Thymus (tissue), 11 donors: ENCODE results near the gene VPS8. TPM values are rescaled to one million over a fixed set of nuclear protein-coding genes. Genes with fewer than 3 reads are reported as not detected.

Source experiments
- DNase-seq, 9 donors: peaks; one replicate each; pipeline ENCODE4 v3.0.0-alpha.2; 2013; ENCODE audit warnings: low spot score in 9 of 9, low read depth in 6 of 9, missing footprints in 1 of 9
- H3K27ac ChIP-seq, 2 donors: one replicate each; pipeline ENCODE4 v1.5.1; 2013; ENCODE audit warnings: control low read depth in 1 of 2, low read depth in 1 of 2, low read length in 1 of 2, mild to moderate bottlenecking in 1 of 2, moderate library complexity in 1 of 2
- H3K27me3 ChIP-seq, 2 donors: one replicate each; pipeline ENCODE4 v1.5.1; 2013; ENCODE audit warnings: low read length in 1 of 2; ENCODE audit not compliant: control insufficient read depth in 2 of 2, insufficient read depth in 1 of 2
- H3K36me3 ChIP-seq, 2 donors: one replicate each; pipeline ENCODE4 v1.5.1; 2013; ENCODE audit warnings: low read length in 1 of 2, mild to moderate bottlenecking in 1 of 2, moderate library complexity in 1 of 2; ENCODE audit not compliant: control insufficient read depth in 2 of 2, insufficient read depth in 2 of 2
- H3K4me1 ChIP-seq, 2 donors: one replicate each; pipeline ENCODE4 v1.5.1; 2013; ENCODE audit warnings: low read length in 2 of 2; ENCODE audit not compliant: control insufficient read depth in 2 of 2, insufficient read depth in 2 of 2
- H3K4me3 ChIP-seq, 2 donors: one replicate each; pipeline ENCODE4 v1.5.1; 2013; ENCODE audit warnings: low read length in 2 of 2, control low read depth in 1 of 2, mild to moderate bottlenecking in 1 of 2
- H3K9me3 ChIP-seq, 2 donors: one replicate each; pipeline ENCODE4 v1.5.1; 2013; ENCODE audit warnings: low read length in 1 of 2, mild to moderate bottlenecking in 1 of 2; ENCODE audit not compliant: control insufficient read depth in 2 of 2, insufficient read depth in 1 of 2
- WGBS: extraction: QIAGEN DNeasy Blood & Tissue Kit; methylation state at CpG from one replicate; pipeline ENCODE4 v1.1.7; 2013; 5-methylcytosine and 5-hydroxymethylcytosine counted together
- polyA plus RNA-seq: library from polyadenylated mRNA; stranded (reverse); fragments of 200-250 nt; gene quantifications from one replicate; pipeline ENCODE4 v1.2.3, GENCODE V29; 2013
- total RNA-seq: library from RNA; stranded (reverse); fragments of 120-200 nt; gene quantifications from one replicate; pipeline ENCODE4 v1.2.4, GENCODE V29; 2013
- donor health status: healthy.

Gene VPS8
- total and polyA plus RNA-seq, 2 donors = 20.1 to 36.1 TPM

- Histone ChIP-seq H3K27me3 (no peaks in the 10 kb centered on the region), H3K4me1 (no peaks in the 10 kb centered on the region), H3K9me3 (no peaks in the 10 kb centered on the region), H3K4me3 (no peak overlapping the region), H3K27ac (no peak overlapping the region), H3K36me3 (no peaks in the 10 kb centered on the region)
- WGBS = 94% methylated on average over 7 of the region's 7 CpGs
- DNase-seq = no peak
Observed at GRCh38 chr3:185042312-185043050, 230.5 kb downstream of the VPS8 start.

DNA sequence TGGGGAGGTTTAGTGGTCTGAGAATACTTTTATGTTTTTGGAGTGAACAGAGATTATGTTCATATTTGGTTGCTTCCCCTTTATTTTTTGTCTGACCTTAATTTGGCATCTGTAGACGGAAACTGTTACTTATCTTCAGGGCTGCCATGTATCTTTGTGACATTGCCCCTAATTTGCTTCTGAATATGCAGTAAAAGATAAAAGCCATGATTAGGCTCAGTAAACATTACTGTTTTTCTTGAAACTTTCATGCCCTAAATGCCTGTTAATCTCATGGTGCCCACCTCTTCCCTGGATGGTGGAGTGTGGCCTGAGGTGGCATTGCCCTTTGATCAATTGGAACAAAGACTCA lies 234.2 kb downstream of the VPS8 start:
- Histone ChIP-seq H3K27me3 (no peaks in the 10 kb centered on the region), H3K36me3 (peaks cover 15 to 19% of the 10 kb centered on the region in 2 donors), H3K4me3 (no peak overlapping the region), H3K27ac (no peak overlapping the region), H3K9me3 (no peaks in the 10 kb centered on the region), H3K4me1 (no peaks in the 10 kb centered on the region)
- 98% methylated on average over 1 of the region's 1 CpG for WGBS
- DNase-seq = no peak

DNA sequence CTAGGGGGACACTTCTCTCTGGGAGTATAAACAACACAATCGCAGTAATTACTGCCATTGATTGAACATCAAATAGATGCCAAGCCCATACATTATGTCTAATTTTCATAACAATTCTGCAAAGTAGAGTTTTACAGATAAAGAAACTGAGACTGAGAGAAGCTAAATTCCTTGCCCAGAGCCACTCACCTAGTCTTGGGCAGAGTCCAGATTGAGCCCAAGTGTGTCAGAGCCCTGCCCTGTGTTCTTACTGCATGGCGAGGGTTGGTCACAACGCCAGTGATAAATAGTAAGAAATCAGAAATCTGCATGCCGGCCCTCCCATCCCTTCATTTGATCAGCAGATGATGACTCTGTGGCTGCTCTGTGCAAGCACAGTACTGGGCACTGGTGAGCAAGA lies 234.6 kb downstream of the VPS8 start:
- peaks cover 19 to 22% of the 10 kb centered on the region in 2 donors for H3K36me3 ChIP-seq
- no peak for DNase-seq
- H3K27ac ChIP-seq = no peak overlapping the region
- no peaks in the 10 kb centered on the region for H3K27me3 ChIP-seq
- 87% methylated on average over 4 of the region's 4 CpGs for WGBS
- no peak overlapping the region for H3K4me3 ChIP-seq
- H3K4me1 ChIP-seq = no peaks in the 10 kb centered on the region
- H3K9me3 ChIP-seq = no peaks in the 10 kb centered on the region

- no peak overlapping the region for H3K4me3 ChIP-seq
- no peak overlapping the region for H3K27ac ChIP-seq
- H3K4me1 ChIP-seq = no peaks in the 10 kb centered on the region
- peaks cover 31 to 37% of the 10 kb centered on the region in 2 donors for H3K36me3 ChIP-seq
- WGBS = 97% methylated on average over 4 of the region's 4 CpGs
- DNase-seq = no peak
- no peaks in the 10 kb centered on the region for H3K9me3 ChIP-seq
- H3K27me3 ChIP-seq = no peaks in the 10 kb centered on the region
Observed at GRCh38 chr3:185049710-185050109, 237.7 kb downstream of the VPS8 start.

- Histone ChIP-seq H3K36me3 (peaks cover 31 to 37% of the 10 kb centered on the region in 2 donors), H3K4me3 (no peak overlapping the region), H3K4me1 (no peaks in the 10 kb centered on the region), H3K27me3 (no peaks in the 10 kb centered on the region), H3K27ac (no peak overlapping the region), H3K9me3 (no peaks in the 10 kb centered on the region)
- DNase-seq = no peak
- 91% methylated on average over 8 of the region's 8 CpGs for WGBS
Observed at GRCh38 chr3:185051801-185052200, 239.8 kb downstream of the VPS8 start.

DNA sequence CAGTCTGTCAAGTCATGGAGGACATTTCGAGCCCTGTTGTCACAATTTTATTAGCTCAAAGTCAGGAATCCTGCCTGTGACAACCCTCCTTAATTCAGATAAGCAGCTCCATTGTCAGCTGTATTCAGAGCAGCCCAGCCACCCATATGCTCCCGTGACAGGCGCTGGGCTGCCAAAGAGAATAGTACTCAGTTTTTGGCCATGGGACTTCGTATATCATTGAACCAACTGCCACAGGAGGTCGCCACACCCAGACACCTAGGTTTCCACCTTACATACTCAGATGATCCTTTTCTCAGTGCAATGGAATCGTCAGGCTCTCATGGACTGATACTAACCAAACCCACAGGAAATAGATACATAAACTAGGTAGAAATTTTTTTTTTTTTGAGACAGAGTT lies 240.7 kb downstream of the VPS8 start:
- H3K4me1 ChIP-seq = no peaks in the 10 kb centered on the region
- peaks cover 0 to 4% of the 10 kb centered on the region in 2 donors for H3K9me3 ChIP-seq
- H3K36me3 ChIP-seq = peaks cover 31 to 37% of the 10 kb centered on the region in 2 donors
- no peak overlapping the region for H3K27ac ChIP-seq
- 92% methylated on average over 6 of the region's 6 CpGs for WGBS
- H3K27me3 ChIP-seq = no peaks in the 10 kb centered on the region
- DNase-seq = no peak
- H3K4me3 ChIP-seq = no peak overlapping the region

DNA sequence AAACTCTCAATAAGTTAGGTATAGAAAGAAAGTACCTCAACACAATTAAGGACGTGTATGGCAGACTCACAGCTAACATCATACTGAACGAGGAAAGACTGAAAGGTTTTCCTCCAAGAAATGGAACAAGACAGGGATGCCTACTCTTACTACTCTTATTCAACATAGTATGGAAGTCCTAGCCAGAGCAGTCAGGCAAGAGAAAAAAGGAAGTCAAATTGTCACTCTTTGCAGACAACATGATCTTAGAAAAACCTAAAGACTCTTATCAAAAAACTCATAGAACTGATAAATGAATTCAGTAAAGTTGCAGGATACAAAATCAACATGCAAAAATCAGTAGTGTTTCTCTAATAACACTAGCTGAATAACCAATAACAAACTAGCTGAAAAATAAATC lies 244.9 kb downstream of the VPS8 start:
- WGBS = 96% methylated on average over 2 of the region's 2 CpGs
- no peak for DNase-seq
- H3K4me3 ChIP-seq = no peak overlapping the region

DNA sequence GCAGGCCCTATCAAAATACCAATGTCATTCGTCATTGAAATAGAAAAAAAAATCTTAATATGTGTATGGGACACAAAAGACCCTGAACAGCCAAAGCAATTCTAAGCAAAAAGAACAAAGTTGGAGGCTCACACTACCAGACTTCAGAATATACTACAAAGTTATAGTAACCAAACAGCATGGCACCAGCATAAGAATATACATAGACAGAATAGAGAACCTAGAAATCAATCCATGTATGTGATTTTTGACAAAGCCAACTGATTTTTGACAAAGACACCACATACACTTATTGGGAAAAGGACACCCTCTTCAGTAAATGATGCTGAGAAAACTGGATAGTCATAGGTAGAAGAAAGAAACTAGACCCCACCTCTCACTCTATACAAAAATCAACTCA lies 245.9 kb downstream of the VPS8 start:
- H3K9me3 ChIP-seq = peaks cover 0 to 14% of the 10 kb centered on the region in 2 donors
- peaks cover under 1 to 4% of the 10 kb centered on the region in 2 donors for H3K36me3 ChIP-seq
- H3K4me1 ChIP-seq = no peaks in the 10 kb centered on the region
- no peak overlapping the region for H3K27ac ChIP-seq
- WGBS = 97% methylated on average over 1 of the region's 1 CpG
- H3K27me3 ChIP-seq = no peaks in the 10 kb centered on the region
- DNase-seq = no peak
- no peak overlapping the region for H3K4me3 ChIP-seq

More for the DNA sequence above, 244.9 kb downstream of the VPS8 start:
- Histone ChIP-seq H3K27me3 (no peaks in the 10 kb centered on the region), H3K27ac (no peak overlapping the region), H3K4me1 (no peaks in the 10 kb centered on the region), H3K36me3 (peaks cover 10 to 12% of the 10 kb centered on the region in 2 donors), H3K9me3 (peaks cover 0 to 14% of the 10 kb centered on the region in 2 donors)

- H3K27ac ChIP-seq = no peak overlapping the region
- no peak for DNase-seq
- 73% methylated on average over 2 of the region's 2 CpGs for WGBS
- no peaks in the 10 kb centered on the region for H3K4me1 ChIP-seq
- H3K4me3 ChIP-seq = no peak overlapping the region
- peaks cover 0 to 14% of the 10 kb centered on the region in 2 donors for H3K9me3 ChIP-seq
- no peaks in the 10 kb centered on the region for H3K27me3 ChIP-seq
- no peaks in the 10 kb centered on the region for H3K36me3 ChIP-seq
Observed at GRCh38 chr3:185058796-185059195, 246.8 kb downstream of the VPS8 start.
